ENCODE data around the gene GALNT13. TPM values are rescaled to one million over a fixed set of nuclear protein-coding genes. Genes with fewer than 3 reads are reported as not detected.

Gene GALNT13
- total and polyA plus RNA-seq, 4 donors = not detected

DNA sequence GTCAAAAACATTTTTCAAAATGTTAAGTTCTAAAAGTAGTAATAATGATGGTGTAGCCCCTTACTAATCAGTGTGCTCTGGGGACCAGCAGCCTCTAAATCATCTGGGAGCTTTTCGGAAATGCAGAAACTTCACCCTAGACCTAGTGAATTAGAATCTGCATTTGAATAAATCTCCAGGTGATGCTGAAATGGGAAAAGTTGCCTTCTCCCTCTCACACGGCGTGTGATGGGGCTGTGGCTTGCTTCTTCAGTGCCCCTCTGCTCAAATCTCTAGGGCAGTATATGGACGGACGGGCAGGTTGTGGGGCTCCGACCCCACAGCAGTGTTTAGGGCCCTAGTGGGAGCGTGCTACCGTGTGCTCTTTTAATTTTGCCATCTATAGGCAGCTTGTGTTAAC, 368.6 kb downstream of the GALNT13 start:
- DNase-seq (ENCODE audit: low spot score) = no peak
- WGBS = 79% methylated on average over 8 of the region's 8 CpGs
- no peak overlapping the region for H3K4me3 ChIP-seq (ENCODE audit: low read depth in 1 of 3, low read length in 3 of 3)
- no peaks in the 10 kb centered on the region for H3K4me1 ChIP-seq (ENCODE audit: control insufficient read depth in 4 of 4, insufficient read depth in 4 of 4, low read length in 3 of 4)
- H3K27ac ChIP-seq (ENCODE audit: low read depth in 1 of 2, low read length in 2 of 2) = no peak overlapping the region
- H3K9ac ChIP-seq (ENCODE audit: low read depth in 1 of 2, low read length in 2 of 2) = no peak overlapping the region
- no peaks in the 10 kb centered on the region for H3K36me3 ChIP-seq (ENCODE audit: control insufficient read depth in 4 of 4, insufficient read depth in 3 of 4, low read depth in 1 of 4, low read length in 3 of 4)
- peaks cover 0 to 4% (median 0%) of the 10 kb centered on the region in 4 donors for H3K27me3 ChIP-seq (ENCODE audit: control insufficient read depth in 4 of 4, insufficient read depth in 4 of 4, low read length in 3 of 4)
- TF ChIP-seq FOXA2 (IDR thresholded peaks at IDR 0.05) (no peak), RXRA (IDR thresholded peaks at IDR 0.05) (no peak), EGR1 (IDR thresholded peaks at IDR 0.05; ENCODE audit: low read depth in 2 of 2) (no peak), GABPA (IDR thresholded peaks at IDR 0.05 in 1 of 2, conservative IDR thresholded peaks at IDR 0.05 in 1 of 2) (no peak)
- TF ChIP-seq, protein P1, sequence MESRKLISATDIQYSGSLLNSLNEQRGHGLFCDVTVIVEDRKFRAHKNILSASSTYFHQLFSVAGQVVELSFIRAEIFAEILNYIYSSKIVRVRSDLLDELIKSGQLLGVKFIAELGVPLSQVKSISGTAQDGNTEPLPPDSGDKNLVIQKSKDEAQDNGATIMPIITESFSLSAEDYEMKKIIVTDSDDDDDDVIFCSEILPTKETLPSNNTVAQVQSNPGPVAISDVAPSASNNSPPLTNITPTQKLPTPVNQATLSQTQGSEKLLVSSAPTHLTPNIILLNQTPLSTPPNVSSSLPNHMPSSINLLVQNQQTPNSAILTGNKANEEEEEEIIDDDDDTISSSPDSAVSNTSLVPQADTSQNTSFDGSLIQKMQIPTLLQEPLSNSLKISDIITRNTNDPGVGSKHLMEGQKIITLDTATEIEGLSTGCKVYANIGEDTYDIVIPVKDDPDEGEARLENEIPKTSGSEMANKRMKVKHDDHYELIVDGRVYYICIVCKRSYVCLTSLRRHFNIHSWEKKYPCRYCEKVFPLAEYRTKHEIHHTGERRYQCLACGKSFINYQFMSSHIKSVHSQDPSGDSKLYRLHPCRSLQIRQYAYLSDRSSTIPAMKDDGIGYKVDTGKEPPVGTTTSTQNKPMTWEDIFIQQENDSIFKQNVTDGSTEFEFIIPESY (IDR thresholded peaks at IDR 0.05) = no peak
- H3K9me3 ChIP-seq (ENCODE audit: control insufficient read depth in 4 of 4, low read length in 3 of 4) = no peaks in the 10 kb centered on the region

DNA sequence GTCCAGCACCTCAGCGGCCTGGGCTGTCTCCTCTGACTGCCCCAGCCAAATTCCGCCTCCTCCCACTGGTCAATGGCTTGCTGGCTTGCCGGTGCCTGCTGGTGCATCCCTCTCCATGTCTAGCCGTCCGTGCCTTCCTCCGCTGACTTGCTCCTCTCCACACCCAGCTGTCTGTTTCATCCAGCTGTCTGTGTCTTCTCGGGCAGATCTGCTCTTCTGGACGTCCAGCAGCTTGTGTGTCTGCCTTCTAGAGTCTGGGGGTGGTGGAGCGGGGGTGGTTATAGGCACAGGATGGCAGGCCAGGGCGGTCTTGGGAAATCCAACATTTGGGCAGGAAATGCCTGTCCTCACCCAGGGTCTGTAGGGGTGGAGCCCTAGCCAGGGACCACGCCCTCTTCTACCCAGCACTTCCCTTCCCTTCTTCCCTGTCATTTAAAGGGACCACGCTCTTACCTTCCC, 369.2 kb downstream of the GALNT13 start:
- no peak overlapping the region for H3K9ac ChIP-seq (ENCODE audit: low read depth in 1 of 2, low read length in 2 of 2)
- H3K36me3 ChIP-seq (ENCODE audit: control insufficient read depth in 4 of 4, insufficient read depth in 3 of 4, low read depth in 1 of 4, low read length in 3 of 4) = no peaks in the 10 kb centered on the region
- H3K9me3 ChIP-seq (ENCODE audit: control insufficient read depth in 4 of 4, low read length in 3 of 4) = no peaks in the 10 kb centered on the region
- no peak for TF ChIP-seq FOXA2 (IDR thresholded peaks at IDR 0.05)
- no peak for TF ChIP-seq YY1 (IDR thresholded peaks at IDR 0.05)
- TF ChIP-seq, protein P1 (IDR thresholded peaks at IDR 0.05) = no peak
- no peak for TF ChIP-seq GABPA (IDR thresholded peaks at IDR 0.05 in 1 of 2, conservative IDR thresholded peaks at IDR 0.05 in 1 of 2)
- no peak for TF ChIP-seq TAF1 (conservative IDR thresholded peaks at IDR 0.05)
- TF ChIP-seq, protein P2, sequence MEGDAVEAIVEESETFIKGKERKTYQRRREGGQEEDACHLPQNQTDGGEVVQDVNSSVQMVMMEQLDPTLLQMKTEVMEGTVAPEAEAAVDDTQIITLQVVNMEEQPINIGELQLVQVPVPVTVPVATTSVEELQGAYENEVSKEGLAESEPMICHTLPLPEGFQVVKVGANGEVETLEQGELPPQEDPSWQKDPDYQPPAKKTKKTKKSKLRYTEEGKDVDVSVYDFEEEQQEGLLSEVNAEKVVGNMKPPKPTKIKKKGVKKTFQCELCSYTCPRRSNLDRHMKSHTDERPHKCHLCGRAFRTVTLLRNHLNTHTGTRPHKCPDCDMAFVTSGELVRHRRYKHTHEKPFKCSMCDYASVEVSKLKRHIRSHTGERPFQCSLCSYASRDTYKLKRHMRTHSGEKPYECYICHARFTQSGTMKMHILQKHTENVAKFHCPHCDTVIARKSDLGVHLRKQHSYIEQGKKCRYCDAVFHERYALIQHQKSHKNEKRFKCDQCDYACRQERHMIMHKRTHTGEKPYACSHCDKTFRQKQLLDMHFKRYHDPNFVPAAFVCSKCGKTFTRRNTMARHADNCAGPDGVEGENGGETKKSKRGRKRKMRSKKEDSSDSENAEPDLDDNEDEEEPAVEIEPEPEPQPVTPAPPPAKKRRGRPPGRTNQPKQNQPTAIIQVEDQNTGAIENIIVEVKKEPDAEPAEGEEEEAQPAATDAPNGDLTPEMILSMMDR (IDR thresholded peaks at IDR 0.05; ENCODE audit: low read depth, low read length, missing input control) = no peak
- TF ChIP-seq RAD21 (IDR thresholded peaks at IDR 0.05) = no peak
- TF ChIP-seq, protein P3, sequence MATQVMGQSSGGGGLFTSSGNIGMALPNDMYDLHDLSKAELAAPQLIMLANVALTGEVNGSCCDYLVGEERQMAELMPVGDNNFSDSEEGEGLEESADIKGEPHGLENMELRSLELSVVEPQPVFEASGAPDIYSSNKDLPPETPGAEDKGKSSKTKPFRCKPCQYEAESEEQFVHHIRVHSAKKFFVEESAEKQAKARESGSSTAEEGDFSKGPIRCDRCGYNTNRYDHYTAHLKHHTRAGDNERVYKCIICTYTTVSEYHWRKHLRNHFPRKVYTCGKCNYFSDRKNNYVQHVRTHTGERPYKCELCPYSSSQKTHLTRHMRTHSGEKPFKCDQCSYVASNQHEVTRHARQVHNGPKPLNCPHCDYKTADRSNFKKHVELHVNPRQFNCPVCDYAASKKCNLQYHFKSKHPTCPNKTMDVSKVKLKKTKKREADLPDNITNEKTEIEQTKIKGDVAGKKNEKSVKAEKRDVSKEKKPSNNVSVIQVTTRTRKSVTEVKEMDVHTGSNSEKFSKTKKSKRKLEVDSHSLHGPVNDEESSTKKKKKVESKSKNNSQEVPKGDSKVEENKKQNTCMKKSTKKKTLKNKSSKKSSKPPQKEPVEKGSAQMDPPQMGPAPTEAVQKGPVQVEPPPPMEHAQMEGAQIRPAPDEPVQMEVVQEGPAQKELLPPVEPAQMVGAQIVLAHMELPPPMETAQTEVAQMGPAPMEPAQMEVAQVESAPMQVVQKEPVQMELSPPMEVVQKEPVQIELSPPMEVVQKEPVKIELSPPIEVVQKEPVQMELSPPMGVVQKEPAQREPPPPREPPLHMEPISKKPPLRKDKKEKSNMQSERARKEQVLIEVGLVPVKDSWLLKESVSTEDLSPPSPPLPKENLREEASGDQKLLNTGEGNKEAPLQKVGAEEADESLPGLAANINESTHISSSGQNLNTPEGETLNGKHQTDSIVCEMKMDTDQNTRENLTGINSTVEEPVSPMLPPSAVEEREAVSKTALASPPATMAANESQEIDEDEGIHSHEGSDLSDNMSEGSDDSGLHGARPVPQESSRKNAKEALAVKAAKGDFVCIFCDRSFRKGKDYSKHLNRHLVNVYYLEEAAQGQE (IDR thresholded peaks at IDR 0.05) = no peak
- no peak for TF ChIP-seq SP1 (IDR thresholded peaks at IDR 0.05)
- no peak for TF ChIP-seq EGR1 (IDR thresholded peaks at IDR 0.05; ENCODE audit: low read depth in 2 of 2)
- TF ChIP-seq, protein P4, sequence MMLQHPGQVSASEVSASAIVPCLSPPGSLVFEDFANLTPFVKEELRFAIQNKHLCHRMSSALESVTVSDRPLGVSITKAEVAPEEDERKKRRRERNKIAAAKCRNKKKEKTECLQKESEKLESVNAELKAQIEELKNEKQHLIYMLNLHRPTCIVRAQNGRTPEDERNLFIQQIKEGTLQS (IDR thresholded peaks at IDR 0.05) = no peak
- TF ChIP-seq NR2F2 (IDR thresholded peaks at IDR 0.05) = no peak
- no peak for TF ChIP-seq FOXA1 (IDR thresholded peaks at IDR 0.05)
- no peak for TF ChIP-seq HNF4G (IDR thresholded peaks at IDR 0.05)
- TF ChIP-seq, protein P5, sequence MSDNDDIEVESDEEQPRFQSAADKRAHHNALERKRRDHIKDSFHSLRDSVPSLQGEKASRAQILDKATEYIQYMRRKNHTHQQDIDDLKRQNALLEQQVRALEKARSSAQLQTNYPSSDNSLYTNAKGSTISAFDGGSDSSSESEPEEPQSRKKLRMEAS (IDR thresholded peaks at IDR 0.05) = no peak
- no peak overlapping the region for H3K4me3 ChIP-seq (ENCODE audit: low read depth in 1 of 3, low read length in 3 of 3)
- no peak for DNase-seq (ENCODE audit: low spot score)
- H3K27me3 ChIP-seq (ENCODE audit: control insufficient read depth in 4 of 4, insufficient read depth in 4 of 4, low read length in 3 of 4) = peaks cover 0 to 4% (median 0%) of the 10 kb centered on the region in 4 donors
- H3K4me1 ChIP-seq (ENCODE audit: control insufficient read depth in 4 of 4, insufficient read depth in 4 of 4, low read length in 3 of 4) = no peaks in the 10 kb centered on the region
- WGBS = 69% methylated on average over 12 of the region's 12 CpGs
- no peak overlapping the region for H3K27ac ChIP-seq (ENCODE audit: low read depth in 1 of 2, low read length in 2 of 2)

Data from liver (tissue), 9 donors.